K562 (cell line): ENCODE measurements around the gene COL4A1. TPM values are rescaled to one million over a fixed set of nuclear protein-coding genes. Genes with fewer than 3 reads are reported as not detected.

Experiments
- ATAC-seq: fragments of 200-7000 bp; cut with Tn5 transposase; 3 replicates; pipeline ENCODE4 v1.9.1; 2020; ENCODE audit warnings: moderate library complexity
- BruUV-seq: library from RNA; stranded (reverse); fragments of 400-500 nt; replicated peaks from 2 replicates; lab custom pipeline; 2021; lab: Mats Ljungman, UMichigan
- CTCF ChIA-PET: fragments of 300-600 bp; formaldehyde crosslinking; extraction: SDS; loops from one replicate; lab custom pipeline; 2021; ENCODE audit warnings: low intra/inter-chr PET ratio; lab: Yijun Ruan, JAX
- POLR2A ChIA-PET: fragments of 300-600, 350-650 bp; sonication (Branson Sonifier 250); formaldehyde crosslinking; extraction: SDS; loops from one replicate; lab custom pipeline; 2021; ENCODE audit warnings: antibody characterized with exemption, inconsistent platforms; lab: Yijun Ruan, JAX
- DNase-seq, 4 experiments: peaks; one replicate each; pipeline versions ENCODE4 v3.0.0 to v3.0.0-alpha.2; 2011 to 2018; ENCODE audit warnings: low spot score in 3 of 4, mixed read lengths in 3 of 4; ENCODE audit errors: extremely low read depth in 1 of 4
- FAIRE-seq: peaks from 2 replicates; lab custom pipeline; 2011; peaks lifted over from hg19 to GRCh38; lab: Jason Lieb, UNC
- H2AFZ ChIP-seq: 2 replicates; pipeline ENCODE4 v1.6.0; 2011; ENCODE audit warnings: low read depth, low read length, control low read depth, inconsistent platforms
- H3K27ac ChIP-seq: fragments of 200-600 bp; 3 replicates; pipeline ENCODE4 v1.8.0; 2011; ENCODE audit warnings: low read depth, mild to moderate bottlenecking, control low read depth, inconsistent platforms, low read length, moderate library complexity, mixed read lengths; ENCODE audit errors: extremely low read depth
- H3K27me3 ChIP-seq, 2 experiments: fragments of 300-600 bp in 1 of 2; 2 replicates in 1 of 2; 3 replicates in 1 of 2; pipeline versions ENCODE4 v1.6.0 to v1.8.0; 2011; ENCODE audit warnings: inconsistent platforms in 2 of 2, low read length in 2 of 2, mild to moderate bottlenecking in 1 of 2, mixed read lengths in 1 of 2, moderate library complexity in 1 of 2; ENCODE audit not compliant: control insufficient read depth in 2 of 2, insufficient read depth in 2 of 2
- H3K36me3 ChIP-seq: fragments of 300-600 bp; 3 replicates; pipeline ENCODE4 v1.8.0; 2011; ENCODE audit warnings: mild to moderate bottlenecking, low read length, inconsistent platforms; ENCODE audit not compliant: control insufficient read depth, insufficient read depth
- H3K4me1 ChIP-seq, 2 experiments: fragments of 200-600 bp in 1 of 2; replicated peaks in 1 of 2; 2 replicates in 1 of 2; 3 replicates in 1 of 2; pipeline versions ENCODE4 v1.5.1 to v1.8.0; 2011; ENCODE audit warnings: inconsistent platforms in 2 of 2, low read length in 2 of 2, mild to moderate bottlenecking in 1 of 2, mixed read lengths in 1 of 2, moderate library complexity in 1 of 2; ENCODE audit not compliant: control insufficient read depth in 2 of 2, insufficient read depth in 2 of 2
- H3K4me2 ChIP-seq: 2 replicates; pipeline ENCODE4 v1.6.1; 2011; ENCODE audit warnings: low read length, control low read depth, inconsistent platforms, mixed read lengths; ENCODE audit not compliant: insufficient read depth
- H3K4me3 ChIP-seq: fragments of 200-600 bp; sonication (generic), shearing (Covaris generic); 2 replicates; pipeline ENCODE4 v1.5.1; 2016; ENCODE audit warnings: control low read depth, inconsistent platforms
- H3K79me2 ChIP-seq: fragments of 200-600 bp; 3 replicates; pipeline ENCODE4 v1.8.0; 2011; ENCODE audit warnings: low read length, inconsistent platforms; ENCODE audit not compliant: control insufficient read depth, insufficient read depth
- H3K9ac ChIP-seq, 2 experiments: 2 replicates each; pipeline versions ENCODE4 v1.6.0 to v1.6.1; 2011; ENCODE audit warnings: low read depth in 2 of 2, low read length in 2 of 2, control low read depth in 1 of 2, inconsistent platforms in 1 of 2, mild to moderate bottlenecking in 1 of 2, mixed read lengths in 1 of 2; ENCODE audit not compliant: insufficient read depth in 1 of 2
- H3K9me1 ChIP-seq: one replicate; pipeline ENCODE4 v1.6.0; 2011; ENCODE audit warnings: inconsistent platforms, mild to moderate bottlenecking, low read length, moderate library complexity; ENCODE audit not compliant: control insufficient read depth, insufficient read depth
- H3K9me3 ChIP-seq: replicated peaks from 2 replicates; pipeline ENCODE4 v1.5.1; 2011; ENCODE audit warnings: low read depth, low read length, inconsistent platforms; ENCODE audit not compliant: control insufficient read depth, insufficient read depth
- H4K20me1 ChIP-seq: replicated peaks from 2 replicates; pipeline ENCODE4 v1.6.1; 2011; ENCODE audit warnings: low read length, inconsistent platforms, mixed read lengths; ENCODE audit not compliant: control insufficient read depth, insufficient read depth
- BRD4 ChIP-seq: fragments of 200-600 bp; sonication (generic); IDR thresholded peaks from 2 replicates; pipeline ENCODE4 v1.6.1; 2017; ENCODE audit warnings: inconsistent platforms
- ETV1 ChIP-seq: fragments of 450-650 bp; conservative IDR thresholded peaks from 2 replicates; pipeline ENCODE4 v1.6.1; 2016; ENCODE audit warnings: missing genetic modification characterization, control low read depth, low read depth, missing compliant biosample characterization
- HBP1 ChIP-seq: fragments of 450-650 bp; formaldehyde crosslinking; IDR thresholded peaks from 2 replicates; pipeline ENCODE4 v1.4.0; 2022; ENCODE audit warnings: missing genetic modification characterization
- HDAC6 ChIP-seq: IDR thresholded peaks from 2 replicates; pipeline ENCODE4 v1.6.1; 2012; ENCODE audit warnings: low read depth, mild to moderate bottlenecking, control low read depth, inconsistent platforms, low read length, moderate library complexity
- MAZ ChIP-seq, 2 experiments: fragments of 450-650 bp in 1 of 2; sonication (generic) in 1 of 2; formaldehyde crosslinking; IDR thresholded peaks in 1 of 2; conservative IDR thresholded peaks in 1 of 2; 2 replicates each; pipeline versions ENCODE4 v1.4.0 to v1.5.0; 2020; ENCODE audit warnings: mild to moderate bottlenecking in 1 of 2, missing genetic modification reagents in 1 of 2
- MEF2D ChIP-seq: conservative IDR thresholded peaks from 2 replicates; pipeline ENCODE4 v1.6.1; 2016; ENCODE audit warnings: low read depth, missing genetic modification characterization, missing compliant biosample characterization
- NCOA2 ChIP-seq, 2 experiments: fragments of 450-650 bp; IDR thresholded peaks; 2 replicates each; pipeline ENCODE4 v1.6.1; 2018; ENCODE audit warnings: mild to moderate bottlenecking in 2 of 2, moderate library complexity in 1 of 2; ENCODE audit not compliant: partially characterized antibody in 2 of 2
- RBM14 ChIP-seq: fragments of 200-400 bp; formaldehyde crosslinking; IDR thresholded peaks from 2 replicates; pipeline ENCODE4 v1.6.1; 2018; ENCODE audit warnings: low read depth, mild to moderate bottlenecking, low read length, moderate library complexity, borderline replicate concordance; ENCODE audit not compliant: insufficient read depth
- RBM22 ChIP-seq: fragments of 200-400 bp; formaldehyde crosslinking; IDR thresholded peaks from 2 replicates; pipeline ENCODE4 v1.6.1; 2018; ENCODE audit warnings: low read length, low read depth; ENCODE audit not compliant: poor library complexity, severe bottlenecking
- SMAD4 ChIP-seq: fragments of 250-450 bp; sonication (Bioruptor Pico); conservative IDR thresholded peaks from 2 replicates; pipeline ENCODE4 v1.8.0; 2021; ENCODE audit warnings: inconsistent platforms, mild to moderate bottlenecking, moderate library complexity
- STAG1 ChIP-seq: sonication (generic); formaldehyde crosslinking; IDR thresholded peaks from 2 replicates; pipeline ENCODE4 v1.5.0; 2020; ENCODE audit warnings: missing genetic modification reagents, borderline replicate concordance
- TCF3 ChIP-seq: sonication (generic); formaldehyde crosslinking; IDR thresholded peaks from 2 replicates; pipeline ENCODE4 v1.4.0; 2020; ENCODE audit warnings: mild to moderate bottlenecking, missing genetic modification reagents
- U2AF1 ChIP-seq: fragments of 200-400 bp; formaldehyde crosslinking; optimal IDR thresholded peaks from 2 replicates; pipeline ENCODE3; 2017; ENCODE audit warnings: mild to moderate bottlenecking, low read depth, low read length, moderate library complexity
- ZNF354B ChIP-seq: fragments of 250-450 bp; sonication (Bioruptor Pico); IDR thresholded peaks from 2 replicates; pipeline ENCODE4 v1.4.0; 2020
- ZSCAN29 ChIP-seq: fragments of 450-650 bp; IDR thresholded peaks from 2 replicates; pipeline ENCODE4 v1.6.1; 2017
- WGBS: fragments of 100-300 bp; shearing (Covaris generic); methylation state at CpG from one replicate; pipeline ENCODE4 v1.1.6; 2016; ENCODE audit warnings: low coverage, mixed read lengths; ENCODE audit not compliant: insufficient coverage; ENCODE audit errors: missing lambda C conversion rate; 5-methylcytosine and 5-hydroxymethylcytosine counted together
- in situ Hi-C: fragments of 300-500 bp; cut with MboI; formaldehyde crosslinking; loops from 4 replicates; pipeline ENCODE4 v1.15.0; 2018; ENCODE audit warnings: inconsistent platforms, mixed read lengths
- intact Hi-C: fragments of 100-400 bp; cut with micrococcal nuclease; formaldehyde crosslinking; loops from 2 replicates; pipeline ENCODE4 v1.14.2; 2022
- polyA plus RNA-seq, 8 experiments: library from polyadenylated mRNA; depleted of rRNA in 4 of 8; stranded (reverse) in 5 of 8; unstranded in 3 of 8; fragments of >200 nt; fragmentation: Nextera tagmentation in 2 of 8; fragmentation: Illumina TruSeq in 1 of 8; extraction: Ambion mirVana in 2 of 8; extraction: Trizol in 1 of 8; gene quantifications; 2 replicates each; pipeline versions ENCODE4 v1.2.1 to v1.2.3, GENCODE V29; 2011 to 2014; ENCODE audit warnings: inconsistent platforms in 1 of 8, missing spikeins in 1 of 8
- total RNA-seq, 7 experiments: library from RNA; depleted of rRNA in 6 of 7; stranded (reverse); fragments of >200 nt in 6 of 7; fragmentation: Illumina TruSeq in 2 of 7; extraction: Trizol in 2 of 7; gene quantifications; 2 replicates each; pipeline versions ENCODE4 v1.2.1 to v1.2.3, GENCODE V29; 2011 to 2021; ENCODE audit warnings: low replicate concordance in 1 of 7
- TF ChIP-seq, protein P1 (sequence below): fragments of 450-650 bp; IDR thresholded peaks from 2 replicates; pipeline ENCODE4 v1.6.1; 2017; ENCODE audit warnings: antibody characterized with exemption, mild to moderate bottlenecking

The COL4A1 gene
- total and polyA plus RNA-seq, 9 of the 15 experiments (the other 6 are each of a cell fraction or from before 2014, with no cell fraction given): 0.35 TPM; not detected in 8

- no peak overlapping the region for H3K4me3 ChIP-seq
- H3K9ac ChIP-seq: no peak overlapping the region
- intact Hi-C loops (no loop called here), in situ Hi-C loops (no loop called here)
- H3K9me3 ChIP-seq: no peaks in the 10 kb centered on the region
- no peak overlapping the region for H3K27ac ChIP-seq
- ATAC-seq (no peak), DNase-seq (no peak), FAIRE-seq (no peak)
- no peaks in the 10 kb centered on the region for H3K4me1 ChIP-seq
- WGBS: 0% methylated on average over 14 of the region's 14 CpGs
- H3K27me3 ChIP-seq: peaks cover 2 to 22% of the 10 kb centered on the region in 2 experiments; a peak in 3 of 5 replicates
- no peaks in the 10 kb centered on the region for H3K79me2 ChIP-seq
- no TSS peak for BruUV-seq
- ChIA-PET POLR2A (no interaction called here), CTCF (no interaction called here)
- H3K36me3 ChIP-seq: no peaks in the 10 kb centered on the region
- H3K9me1 ChIP-seq: no peaks in the 10 kb centered on the region
- H2AFZ ChIP-seq: no peak overlapping the region
- H4K20me1 ChIP-seq: no peaks in the 10 kb centered on the region
- no peak for TF ChIP-seq TCF3 (CRISPR knock-in tag)
- TF ChIP-seq RBM22: no peak
- TF ChIP-seq MEF2D (tag): no peak
- no peak for TF ChIP-seq ZSCAN29
- TF ChIP-seq MAZ (CRISPR knock-in tag; conservative IDR thresholded peaks at IDR 0.05 in 1 of 2, IDR thresholded peaks at IDR 0.05 in 1 of 2): no peak
- no peak for TF ChIP-seq HDAC6
- TF ChIP-seq ETV1 (tag): no peak
- no peak for TF ChIP-seq RBM14
- TF ChIP-seq HBP1: no peak
- TF ChIP-seq NCOA2 (IDR thresholded peaks at IDR 0.05; ENCODE audit: partially characterized antibody in 2 of 2): no peak
- TF ChIP-seq U2AF1: no peak
- TF ChIP-seq, protein P1, sequence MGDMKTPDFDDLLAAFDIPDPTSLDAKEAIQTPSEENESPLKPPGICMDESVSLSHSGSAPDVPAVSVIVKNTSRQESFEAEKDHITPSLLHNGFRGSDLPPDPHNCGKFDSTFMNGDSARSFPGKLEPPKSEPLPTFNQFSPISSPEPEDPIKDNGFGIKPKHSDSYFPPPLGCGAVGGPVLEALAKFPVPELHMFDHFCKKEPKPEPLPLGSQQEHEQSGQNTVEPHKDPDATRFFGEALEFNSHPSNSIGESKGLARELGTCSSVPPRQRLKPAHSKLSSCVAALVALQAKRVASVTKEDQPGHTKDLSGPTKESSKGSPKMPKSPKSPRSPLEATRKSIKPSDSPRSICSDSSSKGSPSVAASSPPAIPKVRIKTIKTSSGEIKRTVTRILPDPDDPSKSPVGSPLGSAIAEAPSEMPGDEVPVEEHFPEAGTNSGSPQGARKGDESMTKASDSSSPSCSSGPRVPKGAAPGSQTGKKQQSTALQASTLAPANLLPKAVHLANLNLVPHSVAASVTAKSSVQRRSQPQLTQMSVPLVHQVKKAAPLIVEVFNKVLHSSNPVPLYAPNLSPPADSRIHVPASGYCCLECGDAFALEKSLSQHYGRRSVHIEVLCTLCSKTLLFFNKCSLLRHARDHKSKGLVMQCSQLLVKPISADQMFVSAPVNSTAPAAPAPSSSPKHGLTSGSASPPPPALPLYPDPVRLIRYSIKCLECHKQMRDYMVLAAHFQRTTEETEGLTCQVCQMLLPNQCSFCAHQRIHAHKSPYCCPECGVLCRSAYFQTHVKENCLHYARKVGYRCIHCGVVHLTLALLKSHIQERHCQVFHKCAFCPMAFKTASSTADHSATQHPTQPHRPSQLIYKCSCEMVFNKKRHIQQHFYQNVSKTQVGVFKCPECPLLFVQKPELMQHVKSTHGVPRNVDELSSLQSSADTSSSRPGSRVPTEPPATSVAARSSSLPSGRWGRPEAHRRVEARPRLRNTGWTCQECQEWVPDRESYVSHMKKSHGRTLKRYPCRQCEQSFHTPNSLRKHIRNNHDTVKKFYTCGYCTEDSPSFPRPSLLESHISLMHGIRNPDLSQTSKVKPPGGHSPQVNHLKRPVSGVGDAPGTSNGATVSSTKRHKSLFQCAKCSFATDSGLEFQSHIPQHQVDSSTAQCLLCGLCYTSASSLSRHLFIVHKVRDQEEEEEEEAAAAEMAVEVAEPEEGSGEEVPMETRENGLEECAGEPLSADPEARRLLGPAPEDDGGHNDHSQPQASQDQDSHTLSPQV: no peak
- no peak for TF ChIP-seq SMAD4
- TF ChIP-seq BRD4: no peak
- TF ChIP-seq STAG1 (CRISPR knock-in tag): no peak
- TF ChIP-seq ZNF354B (CRISPR knock-in tag): no peak
- no peak overlapping the region for H3K4me2 ChIP-seq
Observed at GRCh38 chr13:110209950-110210603, 96.9 kb downstream of the COL4A1 start.
